ENCODE data around the gene MSS51.
"Not testable (repeated sequence)": the region's sequence is repeated elsewhere in the genome, so short reads cannot be mapped to it uniquely, and the experiment has no call there.

MSS51 gene

GRCh38 chr10:73413528-73414229, 19.7 kb downstream of the MSS51 start, which contains the start of gene ANXA7:
ANXA7 (minus strand) TSS chr10:73414058; CDS start chr10:73400856, 13,202 bp downstream.
- DNase-seq, result peak; percentile 96

- peak; percentile 73 for DNase-seq
Measured at GRCh38 chr10:73413108-73413527, 20.2 kb downstream of the MSS51 start.

- DNase-seq, result no peak
Measured at GRCh38 chr10:73410897-73411296, 22.5 kb downstream of the MSS51 start.

GRCh38 chr10:73408978-73409521, 24.3 kb downstream of the MSS51 start:
- DNase-seq, result no peak

GRCh38 chr10:73408061-73408460, 25.3 kb downstream of the MSS51 start:
- no peak for DNase-seq

- no peak for DNase-seq
Measured at GRCh38 chr10:73407495-73407894, 25.9 kb downstream of the MSS51 start.

- DNase-seq, result no peak
Measured at GRCh38 chr10:73406846-73407245, 26.5 kb downstream of the MSS51 start.

- DNase-seq, result no peak
Measured at GRCh38 chr10:73405556-73405955, 27.8 kb downstream of the MSS51 start.

- peak; percentile 11 for DNase-seq
Measured at GRCh38 chr10:73404690-73405089, 28.7 kb downstream of the MSS51 start.

GRCh38 chr10:73401636-73402035, 31.7 kb downstream of the MSS51 start:
- DNase-seq, result no peak

- no peak for DNase-seq
Measured at GRCh38 chr10:73399063-73399462, 34.3 kb downstream of the MSS51 start.

GRCh38 chr10:73398024-73398423, 35.3 kb downstream of the MSS51 start:
- no peak for DNase-seq

GRCh38 chr10:73394325-73394724, 39.0 kb downstream of the MSS51 start:
- DNase-seq, result not testable (repeated sequence)

GRCh38 chr10:73388228-73388627, 45.1 kb downstream of the MSS51 start:
- no peak for DNase-seq

GRCh38 chr10:73386583-73386982, 46.8 kb downstream of the MSS51 start:
- DNase-seq, result no peak

- no peak for DNase-seq
Measured at GRCh38 chr10:73379064-73379748, 54.2 kb downstream of the MSS51 start.

GRCh38 chr10:73376679-73377078, 56.7 kb downstream of the MSS51 start:
- DNase-seq, result no peak

Data from NCI-H146 (cell line).